Activated effector memory CD4-positive, alpha-beta T cell treated with Interleukin-2 at 50 U/mL for 16 hours (primary cell): ENCODE measurements around the gene PCGF2.
A peak's percentile ranks its signal among the peaks of the same experiment; 100 is the strongest.
"Not testable (repeated sequence)": the region's sequence is repeated elsewhere in the genome, so short reads cannot be mapped to it uniquely, and the experiment has no call there.

Experiments
- DNase-seq: peaks from one replicate; pipeline ENCODE4 v3.0.0-alpha.2; 2020

The PCGF2 gene

GRCh38 chr17:38733982-38734973 is 13.9 kb downstream of the PCGF2 start:
- no peak for DNase-seq

- no peak for DNase-seq
Measured at GRCh38 chr17:38733282-38733981, 14.7 kb downstream of the PCGF2 start.

GRCh38 chr17:38732376-38733281 is 15.5 kb downstream of the PCGF2 start:
- no peak for DNase-seq

GRCh38 chr17:38731526-38732294 is 16.4 kb downstream of the PCGF2 start:
- no peak for DNase-seq

GRCh38 chr17:38730526-38731379 is 17.4 kb downstream of the PCGF2 start:
- no peak for DNase-seq

- peak; percentile 81 for DNase-seq
Measured at GRCh38 chr17:38729886-38730525, 18.1 kb downstream of the PCGF2 start, which contains the start of gene CISD3. Gene CISD3 (plus strand): TSS chr17:38730341. CDS start chr17:38730359, 18 bp downstream.

- DNase-seq, result no peak
Measured at GRCh38 chr17:38729368-38729885, 18.7 kb downstream of the PCGF2 start.

- DNase-seq, result peak; percentile 69
Measured at GRCh38 chr17:38728290-38728831, 19.8 kb downstream of the PCGF2 start.

GRCh38 chr17:38727736-38728135 is 20.4 kb downstream of the PCGF2 start:
- peak; percentile 51 for DNase-seq

- DNase-seq, result not testable (repeated sequence)
Measured at GRCh38 chr17:38726145-38726544, 22.0 kb downstream of the PCGF2 start.

- DNase-seq, result no peak
Measured at GRCh38 chr17:38725066-38725465, 23.1 kb downstream of the PCGF2 start.

- DNase-seq, result no peak
Measured at GRCh38 chr17:38724337-38724988, 23.7 kb downstream of the PCGF2 start.

GRCh38 chr17:38721802-38722201 is 26.3 kb downstream of the PCGF2 start:
- DNase-seq, result no peak

GRCh38 chr17:38720941-38721340 is 27.2 kb downstream of the PCGF2 start:
- DNase-seq, result no peak

GRCh38 chr17:38719943-38720641 is 28.0 kb downstream of the PCGF2 start:
- no peak for DNase-seq

- DNase-seq, result no peak
Measured at GRCh38 chr17:38719289-38719942, 28.7 kb downstream of the PCGF2 start.

- no peak for DNase-seq
Measured at GRCh38 chr17:38717139-38717745, 30.9 kb downstream of the PCGF2 start.
